HepG2 (cell line): ENCODE results near the gene ZDHHC7. TPM values are rescaled to one million over a fixed set of nuclear protein-coding genes. Genes with fewer than 3 reads are reported as not detected.

Source experiments
- ATF6 ChIP-seq: sonication (generic); formaldehyde crosslinking; conservative IDR thresholded peaks from 2 replicates; pipeline ENCODE4 v1.4.0; 2020; ENCODE audit warnings: missing genetic modification reagents
- GABPB1 ChIP-seq: IDR thresholded peaks from 2 replicates; pipeline ENCODE4 v1.6.1; 2016; ENCODE audit warnings: mild to moderate bottlenecking, missing genetic modification reagents, moderate library complexity, missing compliant biosample characterization
- GATAD1 ChIP-seq: IDR thresholded peaks from 2 replicates; pipeline ENCODE4 v1.6.1; 2016; ENCODE audit warnings: missing genetic modification reagents, missing compliant biosample characterization
- GATAD2A ChIP-seq: IDR thresholded peaks from 2 replicates; pipeline ENCODE4 v1.6.1; 2016
- HNRNPLL ChIP-seq: fragments of 200-400 bp; formaldehyde crosslinking; IDR thresholded peaks from 2 replicates; pipeline ENCODE4 v1.6.1; 2017; ENCODE audit warnings: mild to moderate bottlenecking, low read depth, low read length; ENCODE audit not compliant: poor library complexity, severe bottlenecking
- HOXA5 ChIP-seq: sonication (generic); formaldehyde crosslinking; IDR thresholded peaks from 2 replicates; pipeline ENCODE4 v1.4.0; 2020; ENCODE audit warnings: missing genetic modification reagents
- KDM4B ChIP-seq: sonication (generic); formaldehyde crosslinking; IDR thresholded peaks from 2 replicates; pipeline ENCODE4 v1.4.0; 2020; ENCODE audit warnings: missing genetic modification reagents
- KDM5B ChIP-seq: sonication (generic); formaldehyde crosslinking; IDR thresholded peaks from 2 replicates; pipeline ENCODE4 v1.4.0; 2020; ENCODE audit warnings: missing genetic modification reagents, mild to moderate bottlenecking, borderline replicate concordance
- KLF12 ChIP-seq: sonication (generic); formaldehyde crosslinking; IDR thresholded peaks from 2 replicates; pipeline ENCODE4 v1.4.0; 2020; ENCODE audit warnings: missing genetic modification reagents, borderline replicate concordance
- KLF6 ChIP-seq: IDR thresholded peaks from 2 replicates; pipeline ENCODE4 v1.8.0; 2016; ENCODE audit warnings: missing biosample characterization, missing genetic modification reagents
- KLF9 ChIP-seq: IDR thresholded peaks from 2 replicates; pipeline ENCODE4 v1.6.1; 2016; ENCODE audit warnings: low read depth
- MAZ ChIP-seq, 2 experiments: sonication (generic) in 1 of 2; formaldehyde crosslinking in 1 of 2; IDR thresholded peaks; 2 replicates each; pipeline versions ENCODE4 v1.5.0 to v1.6.1; 2012 to 2020; ENCODE audit warnings: low read depth in 2 of 2, mild to moderate bottlenecking in 2 of 2, borderline replicate concordance in 1 of 2, improper control_type of control experiment in 1 of 2, low read length in 1 of 2, missing genetic modification reagents in 1 of 2, moderate library complexity in 1 of 2
- MLX ChIP-seq: IDR thresholded peaks from 2 replicates; pipeline ENCODE4 v1.6.1; 2016
- MYC ChIP-seq: sonication (generic); formaldehyde crosslinking; IDR thresholded peaks from 2 replicates; pipeline ENCODE4 v1.9.0; 2021; ENCODE audit warnings: missing genetic modification reagents, borderline replicate concordance
- REPIN1 ChIP-seq: sonication (generic); formaldehyde crosslinking; IDR thresholded peaks from 2 replicates; pipeline ENCODE4 v1.8.0; 2022; ENCODE audit warnings: missing genetic modification reagents, low read depth, mild to moderate bottlenecking, borderline replicate concordance
- SKI ChIP-seq: fragments of 450-650 bp; IDR thresholded peaks from one replicate; pipeline ENCODE4 v1.6.1; 2018; ENCODE audit warnings: mild to moderate bottlenecking; ENCODE audit not compliant: partially characterized antibody
- SSRP1 ChIP-seq: IDR thresholded peaks from 2 replicates; pipeline ENCODE4 v1.6.1; 2016; ENCODE audit warnings: control low read depth
- STAG1 ChIP-seq: sonication (generic); formaldehyde crosslinking; IDR thresholded peaks from 2 replicates; pipeline ENCODE4 v1.4.0; 2020; ENCODE audit warnings: missing genetic modification reagents
- TFE3 ChIP-seq: IDR thresholded peaks from 2 replicates; pipeline ENCODE4 v1.6.1; 2016
- THAP11 ChIP-seq: IDR thresholded peaks from 2 replicates; pipeline ENCODE4 v1.6.1; 2016; ENCODE audit warnings: missing biosample characterization, missing genetic modification reagents
- THAP9 ChIP-seq: sonication (generic); formaldehyde crosslinking; IDR thresholded peaks from 2 replicates; pipeline ENCODE4; 2020; ENCODE audit warnings: missing genetic modification reagents, mild to moderate bottlenecking, borderline replicate concordance
- ZNF350 ChIP-seq: sonication (generic); formaldehyde crosslinking; IDR thresholded peaks from 2 replicates; pipeline ENCODE4 v1.4.0; 2020; ENCODE audit warnings: mild to moderate bottlenecking, low read depth, missing genetic modification reagents, borderline replicate concordance
- ZNF354B ChIP-seq: sonication (generic); formaldehyde crosslinking; IDR thresholded peaks from 2 replicates; pipeline ENCODE4 v1.8.0; 2022; ENCODE audit warnings: mild to moderate bottlenecking, missing genetic modification reagents
- polyA plus RNA-seq, 8 experiments: library from polyadenylated mRNA; depleted of rRNA in 3 of 8; stranded (reverse) in 7 of 8; unstranded in 1 of 8; fragments of >200 nt; fragmentation: Illumina TruSeq in 4 of 8; extraction: Trizol in 4 of 8; gene quantifications; 2 replicates each; pipeline versions ENCODE4 v1.2.1 to v1.2.3, GENCODE V29; 2011 to 2016; ENCODE audit warnings: low read depth in 4 of 8, missing spikeins in 1 of 8, mixed read lengths in 1 of 8; ENCODE audit not compliant: insufficient read depth in 1 of 8
- total RNA-seq, 5 experiments: library from RNA; depleted of rRNA; stranded (reverse); fragments of >200 nt; fragmentation: Illumina TruSeq; extraction: Trizol; gene quantifications; 2 replicates each; pipeline ENCODE4 v1.2.3, GENCODE V29; 2016; ENCODE audit warnings: low read depth in 1 of 5

ZDHHC7 gene
- total and polyA plus RNA-seq, 2 of the 13 experiments (the other 11 are each of a cell fraction or from before 2014, with no cell fraction given): 46.8 to 67.6 TPM

GRCh38 chr16:85027349-85027957 lies 16.1 kb upstream of the ZDHHC7 start, which contains the start of gene KIAA0513 (continued):
- peak; percentile 72; the same call in 1 of the 2 replicates for TF ChIP-seq ATF6 (CRISPR knock-in tag)
- TF ChIP-seq HOXA5 (CRISPR knock-in tag): peak; percentile 78; the same call in 1 of the 2 replicates
- peak; percentile 88 for TF ChIP-seq HNRNPLL
- peak; percentile 73 for TF ChIP-seq THAP11
- TF ChIP-seq GABPB1 (CRISPR knock-in tag): peak; percentile 72; the same call in 1 of the 2 replicates
- peak; percentile 79; the same call in 1 of the 2 replicates for TF ChIP-seq KLF12 (CRISPR knock-in tag)
- TF ChIP-seq SKI: peak; percentile 62
- peak; percentile 40; the same call in 1 of the 2 replicates for TF ChIP-seq GATAD1 (CRISPR knock-in tag)
- 0 out of 2 replicates have a peak, but pooled peaks have one; percentile 6 for TF ChIP-seq THAP9 (CRISPR knock-in tag)
- peak; percentile 53; the same call in 1 of the 2 replicates for TF ChIP-seq SSRP1
- TF ChIP-seq MAZ (IDR thresholded peaks at IDR 0.05; ENCODE audit: borderline replicate concordance, low read depth, low read length): peak; percentile 95; the same call in 1 of the 2 replicates
- TF ChIP-seq MAZ (CRISPR knock-in tag; IDR thresholded peaks at IDR 0.05; ENCODE audit: low read depth): peak; percentile 90
- TF ChIP-seq KLF6 (CRISPR knock-in tag): no peak
- TF ChIP-seq STAG1: peak; percentile 32
- peak; percentile 80; the same call in 1 of the 2 replicates for TF ChIP-seq TFE3 (CRISPR knock-in tag)
- no peak; the same call in 1 of the 2 replicates for TF ChIP-seq KLF9 (CRISPR knock-in tag)
- TF ChIP-seq GATAD2A (CRISPR knock-in tag): peak; percentile 61
- TF ChIP-seq MYC (CRISPR knock-in tag): peak; percentile 75
- peak; percentile 28; the same call in 1 of the 2 replicates for TF ChIP-seq ZNF354B (CRISPR knock-in tag)
- TF ChIP-seq ZNF350 (CRISPR knock-in tag): peak; percentile 32; the same call in 1 of the 2 replicates
- peak; percentile 48; the same call in 1 of the 2 replicates for TF ChIP-seq KDM5B
- peak; percentile 87 for TF ChIP-seq MLX
- TF ChIP-seq REPIN1 (CRISPR knock-in tag): 0 out of 2 replicates have a peak, but pooled peaks have one; percentile 52
- TF ChIP-seq KDM4B (CRISPR knock-in tag): peak; percentile 72; the same call in 1 of the 2 replicates
